Esophagus squamous epithelium (tissue), 4 donors: ENCODE measurements around the gene BICC1.

Experiments
- CTCF ChIP-seq, 6 experiments: fragments of 450-650 bp in 4 of 6; fragments of 200-600 bp in 2 of 6; sonication (generic) in 2 of 6; IDR thresholded peaks; one replicate each; pipeline ENCODE4 v1.5.1; 2016 to 2019; ENCODE audit warnings: antibody characterized with exemption in 6 of 6, mild to moderate bottlenecking in 4 of 6, moderate library complexity in 4 of 6
- POLR2A ChIP-seq, 4 donors: fragments of 450-650 bp; IDR thresholded peaks; one replicate each; pipeline ENCODE4 v1.6.1; 2017; ENCODE audit warnings: antibody characterized with exemption in 4 of 4, mild to moderate bottlenecking in 4 of 4, moderate library complexity in 3 of 4

- TF ChIP-seq POLR2A (IDR thresholded peaks at IDR 0.05) (no peak), CTCF (IDR thresholded peaks at IDR 0.05) (no peak)
Measured at GRCh38 chr10:58813573-58813972, 300.9 kb downstream of the BICC1 start.
